HepG2 (cell line): Measurements from ENCODE around the gene TEX101. TPM values are rescaled to one million over a fixed set of nuclear protein-coding genes. Genes with fewer than 3 reads are reported as not detected.

Source experiments
- ATAC-seq: fragments of 200-7000 bp; cut with Tn5 transposase; 3 replicates; pipeline ENCODE4 v1.9.1; 2020; ENCODE audit warnings: mild to moderate bottlenecking, moderate library complexity
- BruUV-seq: library from RNA; stranded (reverse); fragments of 400-500 nt; replicated peaks from 2 replicates; lab custom pipeline; 2021; lab: Mats Ljungman, UMichigan
- CTCF ChIA-PET: fragments of 300-600 bp; formaldehyde crosslinking; extraction: SDS; loops from one replicate; lab custom pipeline; 2021; ENCODE audit warnings: low total read pairs, inconsistent platforms, low intra/inter-chr PET ratio; lab: Yijun Ruan, JAX
- POLR2A ChIA-PET: fragments of 350-600 bp; sonication (Branson Sonifier 250); formaldehyde crosslinking; loops from one replicate; lab custom pipeline; 2020; ENCODE audit warnings: antibody characterized with exemption, inconsistent platforms; lab: Yijun Ruan, JAX
- DNase-seq: peaks from one replicate; pipeline ENCODE4 v3.0.0-alpha.2; 2015; ENCODE audit warnings: low spot score
- FAIRE-seq: peaks from 3 replicates; lab custom pipeline; 2011; peaks lifted over from hg19 to GRCh38; lab: Jason Lieb, UNC
- H2AFZ ChIP-seq: one replicate; pipeline ENCODE4 v1.6.1; 2011; ENCODE audit warnings: low read length, inconsistent platforms
- H3K27ac ChIP-seq: fragments of 300-600 bp; 3 replicates; pipeline ENCODE4 v1.8.0; 2011; ENCODE audit warnings: mixed run types, mild to moderate bottlenecking, mixed read lengths, low read length, inconsistent platforms; ENCODE audit not compliant: insufficient read depth; ENCODE audit errors: extremely low read length
- H3K27me3 ChIP-seq, 2 experiments: fragments of 200-600 bp in 1 of 2; 2 replicates in 1 of 2; 3 replicates in 1 of 2; pipeline versions ENCODE4 v1.6.0 to v1.8.0; 2011; ENCODE audit warnings: low read length in 2 of 2, mild to moderate bottlenecking in 2 of 2, moderate library complexity in 2 of 2, inconsistent platforms in 1 of 2; ENCODE audit not compliant: insufficient read depth in 2 of 2, control insufficient read depth in 1 of 2
- H3K36me3 ChIP-seq, 2 experiments: fragments of 200-600 bp in 1 of 2; replicated peaks in 1 of 2; 2 replicates in 1 of 2; 3 replicates in 1 of 2; pipeline versions ENCODE4 v1.5.1 to v1.8.0; 2011; ENCODE audit warnings: low read length in 2 of 2, inconsistent platforms in 1 of 2; ENCODE audit not compliant: insufficient read depth in 2 of 2, control insufficient read depth in 1 of 2
- H3K4me1 ChIP-seq: 2 replicates; pipeline ENCODE4 v1.5.1; 2012; ENCODE audit warnings: low read length, inconsistent platforms; ENCODE audit not compliant: insufficient read depth
- H3K4me2 ChIP-seq: 2 replicates; pipeline ENCODE4 v1.6.0; 2011; ENCODE audit warnings: low read depth, low read length, inconsistent platforms
- H3K4me3 ChIP-seq, 3 experiments: fragments of 200-600 bp in 1 of 3; sonication (generic), shearing (Covaris generic) in 1 of 3; replicated peaks in 1 of 3; 2 replicates each; pipeline ENCODE4 v1.5.1; 2011 to 2016; ENCODE audit warnings: low read length in 3 of 3, inconsistent platforms in 2 of 3, low read depth in 2 of 3, mild to moderate bottlenecking in 2 of 3, control low read depth in 1 of 3, mixed read lengths in 1 of 3; ENCODE audit not compliant: insufficient read depth in 1 of 3
- H3K79me2 ChIP-seq: one replicate; pipeline ENCODE4 v1.6.1; 2011; ENCODE audit warnings: low read length, inconsistent platforms; ENCODE audit not compliant: insufficient read depth
- H3K9ac ChIP-seq: 2 replicates; pipeline ENCODE4 v1.6.0; 2011; ENCODE audit warnings: mild to moderate bottlenecking, low read depth, low read length, inconsistent platforms; ENCODE audit not compliant: insufficient read depth
- H3K9me3 ChIP-seq: 2 replicates; pipeline ENCODE4 v1.5.1; 2012; ENCODE audit warnings: mild to moderate bottlenecking, low read length
- H4K20me1 ChIP-seq: 2 replicates; pipeline ENCODE4 v1.6.0; 2011; ENCODE audit warnings: inconsistent platforms, mild to moderate bottlenecking, low read length, moderate library complexity; ENCODE audit not compliant: insufficient read depth
- CC2D1A ChIP-seq: sonication (generic); formaldehyde crosslinking; IDR thresholded peaks from 2 replicates; pipeline ENCODE4 v1.8.1; 2023; ENCODE audit warnings: mild to moderate bottlenecking, missing genetic modification reagents
- FOXK1 ChIP-seq: sonication (generic); formaldehyde crosslinking; IDR thresholded peaks from 2 replicates; pipeline ENCODE4 v1.4.0; 2020; ENCODE audit warnings: low read depth, missing genetic modification reagents, borderline replicate concordance
- GZF1 ChIP-seq: sonication (generic); formaldehyde crosslinking; IDR thresholded peaks from 2 replicates; pipeline ENCODE4 v1.5.1; 2020; ENCODE audit warnings: mild to moderate bottlenecking, missing genetic modification reagents
- KLF6 ChIP-seq: IDR thresholded peaks from 2 replicates; pipeline ENCODE4 v1.8.0; 2016; ENCODE audit warnings: missing biosample characterization, missing genetic modification reagents
- NFIC ChIP-seq: IDR thresholded peaks from 2 replicates; pipeline ENCODE4 v1.6.1; 2012; ENCODE audit warnings: mild to moderate bottlenecking, low read length, inconsistent platforms
- RCOR2 ChIP-seq: IDR thresholded peaks from 2 replicates; pipeline ENCODE4 v1.6.1; 2016; ENCODE audit warnings: missing biosample characterization, missing genetic modification reagents
- RFX3 ChIP-seq: IDR thresholded peaks from 2 replicates; pipeline ENCODE4 v1.6.1; 2016; ENCODE audit warnings: missing biosample characterization, missing genetic modification reagents
- RXRB ChIP-seq: IDR thresholded peaks from 2 replicates; pipeline ENCODE4 v1.6.1; 2016; ENCODE audit warnings: borderline replicate concordance, missing genetic modification reagents, missing compliant biosample characterization
- SOX6 ChIP-seq, 2 experiments: fragments of 450-650 bp in 1 of 2; sonication (generic) in 1 of 2; formaldehyde crosslinking in 1 of 2; IDR thresholded peaks; 2 replicates each; pipeline versions ENCODE4 v1.4.0 to v1.6.1; 2017 to 2020; ENCODE audit warnings: antibody characterized with exemption in 1 of 2, mild to moderate bottlenecking in 1 of 2, missing genetic modification reagents in 1 of 2
- ZMAT5 ChIP-seq: sonication (generic); formaldehyde crosslinking; IDR thresholded peaks from 2 replicates; pipeline ENCODE4 v1.5.0; 2020; ENCODE audit warnings: mild to moderate bottlenecking, low read depth, missing genetic modification reagents, borderline replicate concordance
- ZNF576 ChIP-seq: sonication (generic); formaldehyde crosslinking; IDR thresholded peaks from 2 replicates; pipeline ENCODE4 v1.4.0; 2020; ENCODE audit warnings: mild to moderate bottlenecking, missing genetic modification reagents
- ZNF841 ChIP-seq: sonication (generic); formaldehyde crosslinking; IDR thresholded peaks from 2 replicates; pipeline ENCODE4 v1.8.1; 2023; ENCODE audit warnings: missing genetic modification reagents, borderline replicate concordance
- WGBS: methylation state at CpG from one replicate; pipeline ENCODE4 v1.1.6; 2017; ENCODE audit warnings: low lambda C conversion rate; 5-methylcytosine and 5-hydroxymethylcytosine counted together
- in situ Hi-C: cut with HindIII; loops from 2 replicates; pipeline ENCODE4 v1.10.0; 2017; ENCODE audit warnings: low pct_unique_long_range_greater_than_20kb; ENCODE audit not compliant: extremely low pct_ligation_motif_present
- intact Hi-C: fragments of 100-400 bp; cut with micrococcal nuclease; formaldehyde crosslinking; loops from one replicate; pipeline ENCODE4 v1.10.0; 2022; ENCODE audit not compliant: unreplicated experiment
- polyA plus RNA-seq, 8 experiments: library from polyadenylated mRNA; depleted of rRNA in 3 of 8; stranded (reverse) in 7 of 8; unstranded in 1 of 8; fragments of >200 nt; fragmentation: Illumina TruSeq in 4 of 8; extraction: Trizol in 4 of 8; gene quantifications; 2 replicates each; pipeline versions ENCODE4 v1.2.1 to v1.2.3, GENCODE V29; 2011 to 2016; ENCODE audit warnings: low read depth in 4 of 8, missing spikeins in 1 of 8, mixed read lengths in 1 of 8; ENCODE audit not compliant: insufficient read depth in 1 of 8
- total RNA-seq, 5 experiments: library from RNA; depleted of rRNA; stranded (reverse); fragments of >200 nt; fragmentation: Illumina TruSeq; extraction: Trizol; gene quantifications; 2 replicates each; pipeline ENCODE4 v1.2.3, GENCODE V29; 2016; ENCODE audit warnings: low read depth in 1 of 5

Gene TEX101
- total and polyA plus RNA-seq, 2 of the 13 experiments (the other 11 are each of a cell fraction or from before 2014, with no cell fraction given) = not detected

- peaks cover 10% of the 10 kb centered on the region for H3K4me1 ChIP-seq
- H3K27me3 ChIP-seq = 0 out of 5 replicates have a peak, but pooled peaks cover 0 to 5% of the 10 kb centered on the region in 2 experiments
- intact Hi-C loops = no loop called here
- no peaks in the 10 kb centered on the region for H3K36me3 ChIP-seq
- no peak overlapping the region for H2AFZ ChIP-seq
- FAIRE-seq (no peak), ATAC-seq (no peak), DNase-seq (no peak)
- H3K79me2 ChIP-seq = no peaks in the 10 kb centered on the region
- no peaks in the 10 kb centered on the region for H3K9me3 ChIP-seq
- TF ChIP-seq SOX6 (IDR thresholded peaks at IDR 0.05) = no peak
- TF ChIP-seq SOX6 (CRISPR knock-in tag; IDR thresholded peaks at IDR 0.05) = no peak
- no peak for TF ChIP-seq ZNF841
- no peak for TF ChIP-seq ZMAT5 (CRISPR knock-in tag)
- no peak for TF ChIP-seq CC2D1A (CRISPR knock-in tag)
- TF ChIP-seq GZF1 (CRISPR knock-in tag) = no peak
- TF ChIP-seq RFX3 = no peak
- TF ChIP-seq RCOR2 (CRISPR knock-in tag) = no peak
- no peak for TF ChIP-seq RXRB (CRISPR knock-in tag)
- no peak for TF ChIP-seq KLF6 (CRISPR knock-in tag)
- TF ChIP-seq ZNF576 = no peak
- TF ChIP-seq FOXK1 (CRISPR knock-in tag) = no peak
- TF ChIP-seq NFIC = no peak
- no peak overlapping the region for H3K4me3 ChIP-seq
- WGBS = 30% methylated on average over 4 of the region's 4 CpGs
- ChIA-PET POLR2A (no interaction called here), CTCF (no interaction called here)
- H4K20me1 ChIP-seq = no peaks in the 10 kb centered on the region
- in situ Hi-C loops = no loop called here
- H3K27ac ChIP-seq = no peak overlapping the region
- no TSS peak for BruUV-seq
- no peak overlapping the region for H3K4me2 ChIP-seq
- H3K9ac ChIP-seq = no peak overlapping the region
Observed at GRCh38 chr19:43416951-43417623, 2.4 kb downstream of the TEX101 start.
